RWPE2 (cell line): ENCODE data around the gene SLC28A2.

Experiments used
- ATAC-seq: fragments of 200-7000 bp; cut with Tn5 transposase; 3 replicates; pipeline ENCODE4 v1.9.1; 2021; ENCODE audit warnings: low read depth
- DNase-seq: peaks from one replicate; pipeline ENCODE4 v3.0.0-alpha.2; 2020; ENCODE audit warnings: low spot score
- H3K27ac ChIP-seq: fragments of 450-650 bp; 2 replicates; pipeline ENCODE4 v1.5.1; 2017; ENCODE audit warnings: mild to moderate bottlenecking; ENCODE audit not compliant: poor library complexity, severe bottlenecking
- H3K27me3 ChIP-seq: fragments of 250-450 bp; sonication (Bioruptor Pico); 2 replicates; pipeline ENCODE4 v1.5.1; 2021; ENCODE audit warnings: mild to moderate bottlenecking, moderate library complexity; ENCODE audit not compliant: insufficient read depth, poor library complexity, severe bottlenecking
- H3K36me3 ChIP-seq: fragments of 250-450 bp; sonication (Bioruptor Pico); 2 replicates; pipeline ENCODE4 v1.5.1; 2020; ENCODE audit warnings: low read depth, mild to moderate bottlenecking, moderate library complexity
- H3K4me1 ChIP-seq: fragments of 250-450 bp; sonication (Bioruptor Pico); 2 replicates; pipeline ENCODE4 v1.5.1; 2021; ENCODE audit warnings: mild to moderate bottlenecking, moderate library complexity; ENCODE audit not compliant: insufficient read depth, poor library complexity, severe bottlenecking
- H3K4me3 ChIP-seq: fragments of 250-450 bp; sonication (Bioruptor Pico); 2 replicates; pipeline ENCODE4 v1.5.1; 2021; ENCODE audit warnings: mild to moderate bottlenecking, moderate library complexity; ENCODE audit not compliant: severe bottlenecking
- H3K9me3 ChIP-seq: fragments of 250-450 bp; sonication (Bioruptor Pico); 2 replicates; pipeline ENCODE4 v1.5.1; 2021; ENCODE audit warnings: mild to moderate bottlenecking, moderate library complexity; ENCODE audit not compliant: severe bottlenecking
- CTCF ChIP-seq: fragments of 450-650 bp; IDR thresholded peaks from one replicate; pipeline ENCODE4 v1.5.1; 2017; ENCODE audit warnings: mild to moderate bottlenecking, moderate library complexity; ENCODE audit not compliant: poor library complexity, severe bottlenecking

The SLC28A2 gene

GRCh38 chr15:45274636-45275380 lies 22.8 kb downstream of the SLC28A2 start:
- TF ChIP-seq CTCF: no peak
- no peaks in the 10 kb centered on the region for H3K9me3 ChIP-seq
- peaks cover 3% of the 10 kb centered on the region for H3K4me1 ChIP-seq
- no peak for DNase-seq
- no peak for ATAC-seq
- H3K27ac ChIP-seq: no peak overlapping the region
- no peak overlapping the region for H3K4me3 ChIP-seq
- no peaks in the 10 kb centered on the region for H3K36me3 ChIP-seq
- no peaks in the 10 kb centered on the region for H3K27me3 ChIP-seq

- peak; percentile 87 for TF ChIP-seq CTCF
- H3K4me3 ChIP-seq: no peak overlapping the region
- DNase-seq (no peak), ATAC-seq (0 out of 3 replicates have a peak, but pooled peaks have one; percentile 17)
- peaks cover 3% of the 10 kb centered on the region for H3K4me1 ChIP-seq
- no peaks in the 10 kb centered on the region for H3K36me3 ChIP-seq
- no peaks in the 10 kb centered on the region for H3K9me3 ChIP-seq
- H3K27ac ChIP-seq: no peak overlapping the region
- H3K27me3 ChIP-seq: no peaks in the 10 kb centered on the region
Measured at GRCh38 chr15:45276831-45277230, 24.8 kb downstream of the SLC28A2 start.

- peak overlapping the region; percentile 49 for H3K4me3 ChIP-seq
- ATAC-seq (peak; percentile 99), DNase-seq (peak; percentile 99)
- peak overlapping the region; percentile 23 for H3K27ac ChIP-seq
- H3K9me3 ChIP-seq: no peaks in the 10 kb centered on the region
- TF ChIP-seq CTCF: no peak
- H3K4me1 ChIP-seq: peaks cover 3% of the 10 kb centered on the region
- no peaks in the 10 kb centered on the region for H3K36me3 ChIP-seq
- H3K27me3 ChIP-seq: no peaks in the 10 kb centered on the region
Measured at GRCh38 chr15:45279024-45279698, 27.1 kb downstream of the SLC28A2 start.

- no peak overlapping the region for H3K27ac ChIP-seq
- no peak for DNase-seq
- H3K9me3 ChIP-seq: no peaks in the 10 kb centered on the region
- H3K4me1 ChIP-seq: no peaks in the 10 kb centered on the region
- TF ChIP-seq CTCF: no peak
- ATAC-seq: no peak
- H3K4me3 ChIP-seq: no peak overlapping the region
- H3K36me3 ChIP-seq: no peaks in the 10 kb centered on the region
- no peaks in the 10 kb centered on the region for H3K27me3 ChIP-seq
Measured at GRCh38 chr15:45285413-45285812, 33.4 kb downstream of the SLC28A2 start.
